ENCODE measurements around the gene IL2RA. TPM values are rescaled to one million over a fixed set of nuclear protein-coding genes. Genes with fewer than 3 reads are reported as not detected.

Gene IL2RA
- polyA plus RNA-seq, 1 donor from 2014 or later, result not detected

GRCh38 chr10:5978230-5978489 lies 84.0 kb downstream of the IL2RA start:
- H3K27me3 ChIP-seq (ENCODE audit: insufficient read depth, low read depth, low read length), result peaks cover 55% of the 10 kb centered on the region
- H3F3A ChIP-seq (ENCODE audit: insufficient read depth, low read length, poor library complexity, severe bottlenecking), result no peaks in the 10 kb centered on the region
- no peaks in the 10 kb centered on the region for H3K9me2 ChIP-seq (ENCODE audit: insufficient read depth, low read length)
- H3K4me3 ChIP-seq (ENCODE audit: low read length), result peak overlapping the region; percentile 80
- no peaks in the 10 kb centered on the region for H3K36me3 ChIP-seq (ENCODE audit: insufficient read depth, low read length)
- no peak overlapping the region for H3K27ac ChIP-seq (ENCODE audit: low read length)
- H3K79me2 ChIP-seq (replicated peaks; ENCODE audit: insufficient read depth, low read length), result no peaks in the 10 kb centered on the region
- TF ChIP-seq, protein P1, sequence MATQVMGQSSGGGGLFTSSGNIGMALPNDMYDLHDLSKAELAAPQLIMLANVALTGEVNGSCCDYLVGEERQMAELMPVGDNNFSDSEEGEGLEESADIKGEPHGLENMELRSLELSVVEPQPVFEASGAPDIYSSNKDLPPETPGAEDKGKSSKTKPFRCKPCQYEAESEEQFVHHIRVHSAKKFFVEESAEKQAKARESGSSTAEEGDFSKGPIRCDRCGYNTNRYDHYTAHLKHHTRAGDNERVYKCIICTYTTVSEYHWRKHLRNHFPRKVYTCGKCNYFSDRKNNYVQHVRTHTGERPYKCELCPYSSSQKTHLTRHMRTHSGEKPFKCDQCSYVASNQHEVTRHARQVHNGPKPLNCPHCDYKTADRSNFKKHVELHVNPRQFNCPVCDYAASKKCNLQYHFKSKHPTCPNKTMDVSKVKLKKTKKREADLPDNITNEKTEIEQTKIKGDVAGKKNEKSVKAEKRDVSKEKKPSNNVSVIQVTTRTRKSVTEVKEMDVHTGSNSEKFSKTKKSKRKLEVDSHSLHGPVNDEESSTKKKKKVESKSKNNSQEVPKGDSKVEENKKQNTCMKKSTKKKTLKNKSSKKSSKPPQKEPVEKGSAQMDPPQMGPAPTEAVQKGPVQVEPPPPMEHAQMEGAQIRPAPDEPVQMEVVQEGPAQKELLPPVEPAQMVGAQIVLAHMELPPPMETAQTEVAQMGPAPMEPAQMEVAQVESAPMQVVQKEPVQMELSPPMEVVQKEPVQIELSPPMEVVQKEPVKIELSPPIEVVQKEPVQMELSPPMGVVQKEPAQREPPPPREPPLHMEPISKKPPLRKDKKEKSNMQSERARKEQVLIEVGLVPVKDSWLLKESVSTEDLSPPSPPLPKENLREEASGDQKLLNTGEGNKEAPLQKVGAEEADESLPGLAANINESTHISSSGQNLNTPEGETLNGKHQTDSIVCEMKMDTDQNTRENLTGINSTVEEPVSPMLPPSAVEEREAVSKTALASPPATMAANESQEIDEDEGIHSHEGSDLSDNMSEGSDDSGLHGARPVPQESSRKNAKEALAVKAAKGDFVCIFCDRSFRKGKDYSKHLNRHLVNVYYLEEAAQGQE (IDR thresholded peaks at IDR 0.05; ENCODE audit: borderline replicate concordance), result no peak
- TF ChIP-seq RAD21 (conservative IDR thresholded peaks at IDR 0.05) (no peak), TAF1 (IDR thresholded peaks at IDR 0.05; ENCODE audit: low read depth) (no peak), POLR2AphosphoS5 (IDR thresholded peaks at IDR 0.05) (no peak), MXI1 (conservative IDR thresholded peaks at IDR 0.05; ENCODE audit: poor library complexity, severe bottlenecking) (no peak), EP300 (conservative IDR thresholded peaks at IDR 0.05; ENCODE audit: poor library complexity, severe bottlenecking) (no peak), EZH2 (IDR thresholded peaks at IDR 0.05; ENCODE audit: borderline replicate concordance, insufficient read depth, low read length, poor library complexity, severe bottlenecking) (no peak), SMC3 (conservative IDR thresholded peaks at IDR 0.05; ENCODE audit: poor library complexity) (no peak)
- TF ChIP-seq, protein P2, sequence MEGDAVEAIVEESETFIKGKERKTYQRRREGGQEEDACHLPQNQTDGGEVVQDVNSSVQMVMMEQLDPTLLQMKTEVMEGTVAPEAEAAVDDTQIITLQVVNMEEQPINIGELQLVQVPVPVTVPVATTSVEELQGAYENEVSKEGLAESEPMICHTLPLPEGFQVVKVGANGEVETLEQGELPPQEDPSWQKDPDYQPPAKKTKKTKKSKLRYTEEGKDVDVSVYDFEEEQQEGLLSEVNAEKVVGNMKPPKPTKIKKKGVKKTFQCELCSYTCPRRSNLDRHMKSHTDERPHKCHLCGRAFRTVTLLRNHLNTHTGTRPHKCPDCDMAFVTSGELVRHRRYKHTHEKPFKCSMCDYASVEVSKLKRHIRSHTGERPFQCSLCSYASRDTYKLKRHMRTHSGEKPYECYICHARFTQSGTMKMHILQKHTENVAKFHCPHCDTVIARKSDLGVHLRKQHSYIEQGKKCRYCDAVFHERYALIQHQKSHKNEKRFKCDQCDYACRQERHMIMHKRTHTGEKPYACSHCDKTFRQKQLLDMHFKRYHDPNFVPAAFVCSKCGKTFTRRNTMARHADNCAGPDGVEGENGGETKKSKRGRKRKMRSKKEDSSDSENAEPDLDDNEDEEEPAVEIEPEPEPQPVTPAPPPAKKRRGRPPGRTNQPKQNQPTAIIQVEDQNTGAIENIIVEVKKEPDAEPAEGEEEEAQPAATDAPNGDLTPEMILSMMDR (IDR thresholded peaks at IDR 0.05; ENCODE audit: poor library complexity, severe bottlenecking), result no peak
- no peak overlapping the region for H2AFZ ChIP-seq (ENCODE audit: low read depth, low read length)
- H3K9ac ChIP-seq (ENCODE audit: low read length), result no peak overlapping the region
- no peaks in the 10 kb centered on the region for H3K9me3 ChIP-seq (ENCODE audit: low read length)
- H3K4me2 ChIP-seq (ENCODE audit: low read length), result no peak overlapping the region
- H4K20me1 ChIP-seq (ENCODE audit: insufficient read depth), result no peaks in the 10 kb centered on the region

GRCh38 chr10:5977471-5978229 lies 84.5 kb downstream of the IL2RA start, which contains the start of gene IL15RA:
TSS of gene IL15RA (minus strand) at chr10:5977543. CDS start at chr10:5977492, 51 bp downstream.
- H3F3A ChIP-seq (ENCODE audit: insufficient read depth, low read length, poor library complexity, severe bottlenecking), result no peaks in the 10 kb centered on the region
- H3K27ac ChIP-seq (ENCODE audit: low read length), result no peak within 1 kb of the TSS
- H3K36me3 ChIP-seq (ENCODE audit: insufficient read depth, low read length), result no peaks in the 10 kb centered on the region
- peaks cover 55% of the 10 kb centered on the region for H3K27me3 ChIP-seq (ENCODE audit: insufficient read depth, low read depth, low read length)
- H3K79me2 ChIP-seq (replicated peaks; ENCODE audit: insufficient read depth, low read length), result no peaks in the 10 kb centered on the region
- H3K9me3 ChIP-seq (ENCODE audit: low read length), result no peaks in the 10 kb centered on the region
- peak within 1 kb of the TSS; percentile 23 for H3K9ac ChIP-seq (ENCODE audit: low read length)
- H3K4me2 ChIP-seq (ENCODE audit: low read length), result peak within 1 kb of the TSS; percentile 51
- H3K4me3 ChIP-seq (ENCODE audit: low read length), result peak within 1 kb of the TSS; percentile 80
- no peak within 1 kb of the TSS for H2AFZ ChIP-seq (ENCODE audit: low read depth, low read length)
- H4K20me1 ChIP-seq (ENCODE audit: insufficient read depth), result no peaks in the 10 kb centered on the region
- no peaks in the 10 kb centered on the region for H3K9me2 ChIP-seq (ENCODE audit: insufficient read depth, low read length)
- no peak for TF ChIP-seq POLR2AphosphoS5 (IDR thresholded peaks at IDR 0.05)
- TF ChIP-seq, protein P2 (IDR thresholded peaks at IDR 0.05; ENCODE audit: poor library complexity, severe bottlenecking), result peak; percentile 28
- TF ChIP-seq RAD21 (conservative IDR thresholded peaks at IDR 0.05), result peak; percentile 13

Measured in neural cell (in vitro differentiated cells).